GM12878 (cell line): ENCODE results near the gene CLINT1.

Source experiments
- BHLHE40 ChIP-seq, 2 experiments: fragments of 450-650 bp in 1 of 2; IDR thresholded peaks; 2 replicates each; pipeline ENCODE4 v1.6.1; 2011 to 2017; ENCODE audit warnings: low read depth in 2 of 2, borderline replicate concordance in 1 of 2, improper control_type of control experiment in 1 of 2, low read length in 1 of 2, mild to moderate bottlenecking in 1 of 2
- CREB1 ChIP-seq: IDR thresholded peaks from 2 replicates; pipeline ENCODE4 v1.6.1; 2012; ENCODE audit warnings: low read depth, mild to moderate bottlenecking, inconsistent platforms
- EZH2 ChIP-seq: IDR thresholded peaks from 2 replicates; pipeline ENCODE4 v1.6.1; 2012; ENCODE audit warnings: low read depth, mild to moderate bottlenecking, control low read depth, inconsistent platforms, low read length, borderline replicate concordance; ENCODE audit not compliant: control insufficient read depth
- SMAD1 ChIP-seq: fragments of 450-650 bp; IDR thresholded peaks from 2 replicates; pipeline ENCODE4 v1.6.1; 2018; ENCODE audit warnings: mild to moderate bottlenecking, low read depth; ENCODE audit not compliant: partially characterized antibody

GRCh38 chr5:157770665-157771064, 88.3 kb downstream of the CLINT1 start:
- no peak for TF ChIP-seq EZH2
- TF ChIP-seq CREB1 = no peak
- TF ChIP-seq SMAD1 = no peak
- no peak for TF ChIP-seq BHLHE40 (IDR thresholded peaks at IDR 0.05; ENCODE audit: borderline replicate concordance in 1 of 2, low read depth in 2 of 2, low read length in 1 of 2)
